ENCODE results near the gene IFT88. TPM values are rescaled to one million over a fixed set of nuclear protein-coding genes. Genes with fewer than 3 reads are reported as not detected.

The IFT88 gene
- 10 to 100 TPM in 7 of 8 experiments, 1 to 10 TPM in 1; 8.9 to 31.7 (median 16.0) TPM for total RNA-seq

DNA sequence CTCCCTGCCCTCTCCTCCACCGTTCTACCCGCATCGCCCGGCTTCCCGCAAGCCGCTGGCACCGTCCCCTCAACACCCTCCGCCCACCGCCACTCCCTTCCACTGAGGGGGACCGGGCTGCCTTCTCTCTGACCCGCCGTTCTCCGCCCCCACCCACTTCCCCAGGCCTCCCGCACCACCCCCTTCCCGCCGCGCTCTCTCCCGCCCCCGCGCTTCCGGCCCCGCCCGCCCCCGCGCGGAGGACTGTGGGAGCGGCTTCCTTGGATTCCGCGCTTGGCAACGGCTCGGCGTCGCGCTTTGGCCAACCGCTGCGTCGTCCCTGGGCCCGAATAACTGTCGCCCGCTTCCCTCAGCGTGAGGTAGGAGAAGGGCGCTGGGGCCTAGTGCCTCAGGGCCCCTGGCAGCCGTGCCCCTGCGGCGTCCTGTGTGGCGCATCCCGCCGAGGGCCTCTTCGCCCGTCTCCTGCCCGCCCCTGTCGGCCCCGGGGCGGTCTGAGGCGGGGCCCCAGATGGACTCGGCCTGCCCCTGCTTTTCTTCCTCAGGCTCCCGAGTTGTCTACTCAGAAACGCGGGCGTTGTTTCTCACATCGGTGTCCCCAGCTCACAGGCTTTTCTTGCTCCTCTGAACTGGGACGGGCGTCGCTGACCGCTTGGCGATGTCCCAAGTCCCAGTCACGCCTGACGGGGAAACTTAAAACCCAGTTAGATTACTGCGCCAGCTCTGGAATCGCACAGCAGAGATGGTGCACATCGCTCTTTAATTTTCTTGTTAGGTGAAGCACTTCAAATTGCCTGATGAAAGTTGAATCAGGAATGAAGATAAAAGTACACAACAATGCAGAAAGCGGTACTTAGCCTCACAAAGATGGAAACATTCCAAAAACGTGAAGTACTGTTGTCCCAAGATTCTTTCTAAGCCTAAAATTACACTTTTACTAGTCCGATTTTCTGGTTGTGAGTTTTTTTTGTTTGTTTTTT, at the start of gene IFT88:
Gene IFT88, plus strand, starts transcription at position 260 of the 977 bp plus-strand sequence. CDS start 7,229 bp downstream, outside the sequence.
- Histone ChIP-seq H3K4me3 (peak within 1 kb of the TSS; percentile 47 to 95 (median 63)), H3K4me1 (replicated peaks in 1 of 2) (peaks cover 4 to 11% of the 10 kb centered on the region in 2 donors), H3K27ac (peak within 1 kb of the TSS; percentile 85 to 87)
- in situ Hi-C loops (cut with MboI; ENCODE audit: low pct_unique_long_range_greater_than_20kb in 2 of 9, low sequenced_read_pairs in 9 of 9, unreplicated experiment in 9 of 9): no loop called here
- peak; percentile 84 to 97 (median 94) for ATAC-seq (replicated peaks in 6 of 8)
- 0 to 10% (median 0%) methylated on average over 2 to 28 of the region's 74 CpGs for WGBS, 10 experiments

GRCh38 chr13:20518660-20519100, 48.3 kb upstream of the IFT88 start:
- no peaks in the 10 kb centered on the region for H3K4me1 ChIP-seq (replicated peaks in 1 of 2)
- in situ Hi-C loops (cut with MboI; ENCODE audit: low pct_unique_long_range_greater_than_20kb in 2 of 9, low sequenced_read_pairs in 9 of 9, unreplicated experiment in 9 of 9): loop anchor here in 1 of 9 experiments (25.0 kb wide), 1 partner anchor 394 kb away; the partner anchor contains the start of gene XPO4
- no peak overlapping the region for H3K27ac ChIP-seq
- no peak overlapping the region for H3K4me3 ChIP-seq
- WGBS, 10 experiments: 14 to 93% (median 82%) methylated on average over 1 to 7 of the region's 7 CpGs
- ATAC-seq (replicated peaks in 6 of 8): no peak

DNA sequence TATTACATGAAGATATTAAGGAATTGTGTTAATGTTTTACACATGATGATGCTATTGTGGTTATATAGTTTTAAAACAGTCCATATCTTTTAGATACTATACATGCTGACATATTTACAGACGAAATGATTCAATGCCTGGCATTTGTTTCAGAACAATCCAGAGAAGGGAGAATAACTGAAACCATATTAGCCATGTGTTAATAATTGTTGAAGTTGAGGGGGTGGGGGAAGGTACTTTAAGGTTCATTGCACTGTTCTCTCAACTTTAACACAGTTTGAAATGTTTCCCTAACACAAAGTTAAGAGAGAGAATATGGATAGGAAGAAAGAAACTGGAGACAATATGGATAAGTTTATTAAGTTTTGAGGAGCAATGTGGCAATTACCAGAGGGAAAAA, 47.1 kb upstream of the IFT88 start:
- no peak overlapping the region for H3K27ac ChIP-seq
- in situ Hi-C loops (cut with MboI; ENCODE audit: low pct_unique_long_range_greater_than_20kb in 2 of 9, low sequenced_read_pairs in 9 of 9, unreplicated experiment in 9 of 9): loop anchor here in 1 of 9 experiments (25.0 kb wide), 1 partner anchor 392 kb away; the partner anchor contains the start of gene XPO4
- 40 to 100% (median 86%) methylated on average over 1 of the region's 1 CpG; no CpG with 5 or more reads in 3 of the 10 experiments for WGBS, 10 experiments
- no peaks in the 10 kb centered on the region for H3K4me1 ChIP-seq (replicated peaks in 1 of 2)
- H3K4me3 ChIP-seq: no peak overlapping the region
- no peak for ATAC-seq (replicated peaks in 6 of 8)

DNA sequence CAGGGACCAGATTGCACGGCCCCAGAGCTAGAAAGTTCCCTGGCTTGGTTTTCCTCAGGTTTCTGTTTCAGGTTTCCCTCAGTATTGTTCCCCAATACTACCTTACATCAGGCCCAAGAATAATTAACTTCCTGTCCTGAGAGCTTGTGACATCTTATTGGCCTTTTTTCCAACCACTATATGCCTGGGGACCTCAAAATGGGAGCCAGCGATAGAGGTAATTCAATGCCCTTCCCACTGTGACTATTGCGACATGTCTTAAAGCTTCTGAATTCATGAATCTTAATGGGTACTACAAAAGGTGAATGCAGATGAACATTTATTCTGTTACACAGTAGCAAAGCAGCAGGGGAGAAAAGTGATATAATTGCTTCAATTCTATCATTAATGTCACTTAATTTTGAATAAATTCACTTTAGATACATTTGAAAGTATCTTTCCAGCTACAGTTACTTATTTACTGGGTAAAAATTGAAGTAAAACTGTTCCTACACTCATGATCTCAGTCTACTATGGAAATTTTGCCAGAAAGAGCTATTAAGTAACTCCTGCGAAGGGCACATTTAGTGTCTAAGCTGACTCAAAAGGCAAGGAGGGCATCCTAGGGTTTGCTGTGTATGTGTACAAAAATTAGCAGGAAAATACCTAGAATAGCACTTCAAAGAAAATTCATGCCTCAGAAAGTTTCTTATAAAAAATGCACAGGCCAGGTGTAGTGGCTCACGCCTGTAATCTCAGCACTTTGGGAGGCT, 45.4 kb upstream of the IFT88 start:
- WGBS, 10 experiments: 60 to 94% (median 83%) methylated on average over 2 to 4 of the region's 5 CpGs; no CpG with 5 or more reads in 1 of the 10 experiments
- ATAC-seq (replicated peaks in 6 of 8): no peak

DNA sequence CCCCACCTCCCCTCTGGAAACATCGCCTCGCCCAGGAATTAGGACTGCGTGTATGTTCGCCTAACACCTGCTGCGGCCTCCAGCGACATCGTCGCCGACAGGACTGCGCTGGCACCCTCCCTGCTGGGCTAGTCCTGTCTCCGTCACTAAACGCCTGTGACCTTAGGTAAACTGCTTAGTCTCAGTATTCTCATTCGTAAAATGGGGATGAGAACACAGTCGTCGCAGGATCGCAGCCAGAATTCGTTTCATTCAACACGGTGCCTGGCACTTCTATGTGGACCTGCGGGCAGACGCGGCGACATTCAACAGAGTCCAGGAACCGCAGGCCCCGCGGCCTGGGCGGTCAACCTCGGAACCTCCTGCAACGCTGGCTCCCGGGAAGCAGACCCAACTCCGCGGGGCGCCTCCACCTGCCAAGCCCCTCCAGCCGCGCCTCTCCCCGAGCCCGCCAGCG, 41.8 kb upstream of the IFT88 start:
- H3K4me3 ChIP-seq: peak overlapping the region; percentile 50 to 91 (median 80)
- ATAC-seq (replicated peaks in 6 of 8): peak in 7 of 8 experiments; percentile 1 to 41 (median 12)
- in situ Hi-C loops (cut with MboI; ENCODE audit: low pct_unique_long_range_greater_than_20kb in 2 of 9, low sequenced_read_pairs in 9 of 9, unreplicated experiment in 9 of 9): no loop called here
- H3K4me1 ChIP-seq (replicated peaks in 1 of 2): no peaks in the 10 kb centered on the region
- peak overlapping the region in 1 of 2 donors; percentile 25 for H3K27ac ChIP-seq
- WGBS, 10 experiments: 0 to 20% (median 13%) methylated on average over 2 to 14 of the region's 37 CpGs; no CpG with 5 or more reads in 6 of the 10 experiments

More for the DNA sequence above, 45.4 kb upstream of the IFT88 start:
- no peak overlapping the region for H3K4me3 ChIP-seq
- in situ Hi-C loops (cut with MboI; ENCODE audit: low pct_unique_long_range_greater_than_20kb in 2 of 9, low sequenced_read_pairs in 9 of 9, unreplicated experiment in 9 of 9): loop anchor here in 1 of 9 experiments (25.0 kb wide), 1 partner anchor 391 kb away; the partner anchor contains the start of gene XPO4
- H3K4me1 ChIP-seq (replicated peaks in 1 of 2): no peaks in the 10 kb centered on the region
- no peak overlapping the region for H3K27ac ChIP-seq

DNA sequence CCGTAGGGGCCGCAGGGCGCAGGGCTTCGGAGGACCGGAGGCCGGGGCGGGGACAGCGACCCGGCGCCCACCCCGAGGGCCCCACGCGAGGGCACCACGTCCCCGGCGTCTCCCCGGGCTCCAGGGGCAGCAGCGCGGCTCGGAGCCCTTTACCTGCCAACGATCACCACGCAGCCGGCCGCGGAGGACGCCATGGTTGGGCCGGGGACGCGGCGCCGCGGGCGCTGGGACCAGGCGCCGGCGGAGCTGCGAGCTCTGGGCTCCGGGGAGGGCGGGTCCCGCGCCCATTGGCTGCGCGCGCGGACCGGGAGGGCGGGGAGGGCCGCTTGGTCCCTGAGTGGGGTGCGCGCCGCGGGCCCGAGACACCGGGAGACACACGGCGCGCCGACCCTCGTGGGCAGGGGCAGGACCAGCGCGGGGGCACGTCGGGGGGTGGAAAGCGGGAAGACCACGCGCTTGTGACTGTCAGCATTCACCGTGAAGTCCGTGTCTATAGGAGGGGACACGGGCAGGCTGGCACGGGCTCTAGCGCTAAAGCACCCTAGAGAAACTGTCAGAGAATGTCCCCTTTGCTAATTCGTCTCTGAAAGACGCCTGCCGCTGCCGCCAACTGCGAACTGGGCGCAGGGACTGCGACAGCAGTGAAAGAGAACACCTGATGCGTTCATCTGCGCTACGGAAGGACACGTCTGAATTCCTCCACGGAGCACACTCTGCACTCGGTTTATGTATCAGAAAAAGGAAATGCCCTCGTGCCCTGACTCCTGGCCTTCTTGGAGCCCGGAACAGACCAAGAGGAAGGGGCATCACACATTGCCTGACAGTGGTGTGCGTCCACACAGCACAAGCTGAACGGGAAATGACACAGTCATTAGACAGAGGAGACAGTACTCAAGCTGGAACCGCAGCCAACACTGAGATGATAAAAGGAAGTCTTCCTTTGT, 41.1 kb upstream of the IFT88 start, which contains the start of gene CRYL1:
Gene CRYL1, minus strand, starts transcription at position 257 of the 944 bp plus-strand sequence. Its CDS starts 63 bp downstream, at position 194.
- H3K27ac ChIP-seq: peak within 1 kb of the TSS in 1 of 2 donors; percentile 25
- ATAC-seq (replicated peaks in 6 of 8): peak; percentile 88 to 95 (median 92)
- in situ Hi-C loops (cut with MboI; ENCODE audit: low pct_unique_long_range_greater_than_20kb in 2 of 9, low sequenced_read_pairs in 9 of 9, unreplicated experiment in 9 of 9): no loop called here
- WGBS, 10 experiments: 0 to 3% (median 0%) methylated on average over 1 to 15 of the region's 89 CpGs; no CpG with 5 or more reads in 6 of the 10 experiments
- peak within 1 kb of the TSS; percentile 50 to 91 (median 80) for H3K4me3 ChIP-seq
- H3K4me1 ChIP-seq (replicated peaks in 1 of 2): no peaks in the 10 kb centered on the region

DNA sequence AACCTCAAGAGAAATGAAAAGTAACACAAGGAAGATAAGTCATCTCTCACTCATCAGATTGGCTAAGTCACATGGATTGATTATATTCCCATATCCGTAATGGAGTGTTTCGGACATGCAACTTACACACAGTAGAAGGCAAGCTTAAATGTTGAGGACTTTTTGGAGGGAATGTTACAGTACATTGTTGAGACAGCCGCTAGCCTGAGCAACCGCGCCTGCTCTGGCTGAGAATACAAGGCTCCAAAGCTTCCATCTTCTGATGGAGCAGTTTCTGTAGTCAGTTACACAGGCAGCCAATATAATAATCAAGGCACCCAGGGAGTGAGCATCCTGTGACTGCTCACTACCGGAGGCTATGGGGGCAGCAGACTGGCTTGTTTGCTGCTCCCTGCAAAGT, 40.3 kb upstream of the IFT88 start:
- no peak for ATAC-seq (replicated peaks in 6 of 8)
- Histone ChIP-seq H3K4me1 (replicated peaks in 1 of 2) (no peaks in the 10 kb centered on the region), H3K4me3 (peak overlapping the region; percentile 50 to 91 (median 80)), H3K27ac (no peak overlapping the region)
- in situ Hi-C loops (cut with MboI; ENCODE audit: low pct_unique_long_range_greater_than_20kb in 2 of 9, low sequenced_read_pairs in 9 of 9, unreplicated experiment in 9 of 9): no loop called here
- 40 to 100% (median 75%) methylated on average over 1 to 6 of the region's 6 CpGs; no CpG with 5 or more reads in 2 of the 10 experiments for WGBS, 10 experiments

GRCh38 chr13:20528452-20528851, 38.5 kb upstream of the IFT88 start:
- no peak for ATAC-seq (replicated peaks in 6 of 8)
- Histone ChIP-seq H3K4me1 (replicated peaks in 1 of 2) (no peaks in the 10 kb centered on the region), H3K4me3 (no peak overlapping the region), H3K27ac (no peak overlapping the region)
- 75 to 100% (median 85%) methylated on average over 1 to 2 of the region's 2 CpGs; no CpG with 5 or more reads in 3 of the 10 experiments for WGBS, 10 experiments
- in situ Hi-C loops (cut with MboI; ENCODE audit: low pct_unique_long_range_greater_than_20kb in 2 of 9, low sequenced_read_pairs in 9 of 9, unreplicated experiment in 9 of 9): no loop called here

- WGBS, 10 experiments: 0 to 76% (median 35%) methylated on average over 1 to 6 of the region's 10 CpGs; no CpG with 5 or more reads in 2 of the 10 experiments
- Histone ChIP-seq H3K4me1 (replicated peaks in 1 of 2) (no peaks in the 10 kb centered on the region), H3K27ac (no peak overlapping the region), H3K4me3 (no peak overlapping the region)
- ATAC-seq (replicated peaks in 6 of 8): no peak
- in situ Hi-C loops (cut with MboI; ENCODE audit: low pct_unique_long_range_greater_than_20kb in 2 of 9, low sequenced_read_pairs in 9 of 9, unreplicated experiment in 9 of 9): no loop called here
Measured at GRCh38 chr13:20534038-20534608, 32.8 kb upstream of the IFT88 start.

GRCh38 chr13:20536992-20537391, 30.0 kb upstream of the IFT88 start:
- ATAC-seq (replicated peaks in 6 of 8): no peak
- in situ Hi-C loops (cut with MboI; ENCODE audit: low pct_unique_long_range_greater_than_20kb in 2 of 9, low sequenced_read_pairs in 9 of 9, unreplicated experiment in 9 of 9): no loop called here
- Histone ChIP-seq H3K27ac (no peak overlapping the region), H3K4me1 (replicated peaks in 1 of 2) (no peaks in the 10 kb centered on the region), H3K4me3 (no peak overlapping the region)

DNA sequence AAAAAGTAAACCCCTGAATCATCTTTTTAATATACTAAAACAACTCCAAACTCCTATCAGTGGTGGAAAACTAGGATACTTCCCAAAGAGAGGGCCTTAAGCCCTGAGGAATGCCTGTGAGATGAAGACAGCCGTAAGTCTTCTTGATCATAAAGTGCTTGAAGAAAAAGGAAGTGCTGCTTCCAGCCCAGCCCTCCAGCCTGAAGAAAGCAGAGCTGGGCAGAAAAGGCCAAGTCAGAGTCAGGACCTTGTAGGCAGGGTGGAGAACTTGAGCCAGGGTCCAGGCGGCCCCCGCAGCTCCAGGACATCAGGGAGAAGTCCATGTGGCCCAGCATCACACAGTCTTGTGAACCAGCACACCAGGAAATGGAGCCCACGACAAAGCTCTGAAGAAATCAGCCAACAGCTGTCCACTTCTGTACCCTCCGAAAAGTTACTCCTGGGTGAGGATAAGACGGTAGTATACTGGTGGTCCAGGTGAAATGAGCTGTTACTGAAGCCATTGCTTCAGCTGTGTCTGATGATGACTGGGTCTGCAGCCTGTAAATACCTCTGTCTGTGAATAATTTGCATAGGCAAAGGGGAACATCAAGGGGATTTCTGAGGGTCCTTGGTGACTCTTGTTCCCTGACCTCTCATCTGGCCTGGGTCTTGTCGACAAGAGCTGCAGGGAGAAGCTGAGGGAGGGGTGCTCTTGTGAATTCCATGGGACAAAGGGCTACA, 22.6 kb upstream of the IFT88 start:
- Histone ChIP-seq H3K27ac (no peak overlapping the region), H3K4me3 (no peak overlapping the region), H3K4me1 (replicated peaks in 1 of 2) (no peaks in the 10 kb centered on the region)
- ATAC-seq (replicated peaks in 6 of 8): no peak
- in situ Hi-C loops (cut with MboI; ENCODE audit: low pct_unique_long_range_greater_than_20kb in 2 of 9, low sequenced_read_pairs in 9 of 9, unreplicated experiment in 9 of 9): no loop called here
- WGBS, 10 experiments: 62 to 100% (median 94%) methylated on average over 1 to 6 of the region's 7 CpGs; no CpG with 5 or more reads in 2 of the 10 experiments

Measured in motor neuron (in vitro differentiated cells).